ENCODE data around the gene ACKR2. TPM values are rescaled to one million over a fixed set of nuclear protein-coding genes. Genes with fewer than 3 reads are reported as not detected.

ACKR2 gene
- total and polyA plus RNA-seq, 4 donors, result 0.26 to 7.8 (median 3.1) TPM; not detected in 1

DNA sequence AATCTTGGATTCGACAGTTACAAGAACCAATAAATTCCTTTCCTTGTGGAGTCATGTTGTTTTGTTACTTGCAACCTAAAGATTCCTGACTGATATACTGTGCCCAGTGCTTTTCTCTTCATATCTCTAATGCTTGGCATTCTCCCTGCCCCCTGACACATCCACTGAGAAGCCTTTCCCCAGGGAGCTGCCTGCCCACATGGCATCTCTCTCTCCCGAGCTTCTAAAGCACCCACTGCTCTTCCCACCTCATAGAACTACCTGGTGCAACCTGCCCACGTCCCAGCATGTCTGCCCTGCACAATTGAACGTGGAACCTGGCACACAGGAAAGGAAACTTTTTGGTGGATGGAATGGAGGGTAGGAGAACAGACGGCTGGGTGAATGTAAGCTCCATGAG lies 59.6 kb downstream of the ACKR2 start:
- no peaks in the 10 kb centered on the region for H3K36me3 ChIP-seq (ENCODE audit: control insufficient read depth in 1 of 2, insufficient read depth in 2 of 2, low read length in 1 of 2)
- no peak for ATAC-seq (ENCODE audit: low FRiP score)
- 78% methylated on average over 5 of the region's 5 CpGs for WGBS, 2 donors

DNA sequence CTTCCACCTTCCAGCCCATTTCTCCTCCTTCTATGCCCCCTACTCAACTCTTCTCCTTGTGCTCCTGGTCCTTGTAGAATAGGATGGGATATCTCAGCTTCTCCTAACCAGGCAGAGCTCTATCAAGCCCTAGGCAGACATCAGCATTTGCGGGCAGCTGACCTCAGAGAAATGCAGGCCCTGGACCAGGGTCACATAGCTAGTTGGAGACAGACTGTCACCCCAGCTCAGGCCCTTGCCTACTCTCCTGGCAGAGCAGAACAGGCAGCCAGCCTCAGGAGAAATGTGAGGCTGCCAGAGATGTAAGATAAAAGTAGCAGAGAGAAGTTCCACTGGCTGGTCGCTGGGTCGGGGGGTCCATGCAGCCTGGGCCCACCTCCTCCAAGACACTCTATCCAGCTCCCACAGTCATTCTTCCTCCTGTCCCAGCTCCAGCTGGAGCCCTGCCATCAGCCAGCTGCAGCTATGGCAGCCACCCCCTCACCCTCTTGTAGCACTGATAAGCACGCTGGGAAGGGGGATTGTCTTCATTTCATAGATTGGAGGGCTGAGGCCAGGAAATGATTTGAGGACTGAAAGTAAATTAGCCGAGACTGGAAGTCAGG lies 62.4 kb downstream of the ACKR2 start:
- Histone ChIP-seq H3K27ac (ENCODE audit: low read depth in 1 of 2, low read length in 2 of 2) (no peak overlapping the region), H3K4me3 (ENCODE audit: low read length in 2 of 2) (no peak overlapping the region), H3K27me3 (ENCODE audit: control insufficient read depth in 1 of 2, insufficient read depth in 2 of 2, low read length in 1 of 2) (no peaks in the 10 kb centered on the region), H3K9me3 (ENCODE audit: control insufficient read depth, low read length) (no peaks in the 10 kb centered on the region), H3K4me1 (ENCODE audit: control insufficient read depth in 1 of 2, insufficient read depth in 2 of 2, low read length in 2 of 2) (no peaks in the 10 kb centered on the region), H3K36me3 (ENCODE audit: control insufficient read depth in 1 of 2, insufficient read depth in 2 of 2, low read length in 1 of 2) (no peaks in the 10 kb centered on the region)
- intact Hi-C loops (cut with DNase I), result no loop called here
- 9 to 13% methylated on average over 5 of the region's 5 CpGs for WGBS, 2 donors
- DNase-seq, result no peak
- ATAC-seq (ENCODE audit: low FRiP score), result no peak

More for the DNA sequence above, 59.6 kb downstream of the ACKR2 start:
- H3K9me3 ChIP-seq (ENCODE audit: control insufficient read depth, low read length), result no peaks in the 10 kb centered on the region
- no peak for DNase-seq
- H3K27ac ChIP-seq (ENCODE audit: low read depth in 1 of 2, low read length in 2 of 2), result no peak overlapping the region
- no peak overlapping the region for H3K4me3 ChIP-seq (ENCODE audit: low read length in 2 of 2)
- H3K27me3 ChIP-seq (ENCODE audit: control insufficient read depth in 1 of 2, insufficient read depth in 2 of 2, low read length in 1 of 2), result no peaks in the 10 kb centered on the region
- H3K4me1 ChIP-seq (ENCODE audit: control insufficient read depth in 1 of 2, insufficient read depth in 2 of 2, low read length in 2 of 2), result no peaks in the 10 kb centered on the region
- intact Hi-C loops (cut with DNase I), result no loop called here

DNA sequence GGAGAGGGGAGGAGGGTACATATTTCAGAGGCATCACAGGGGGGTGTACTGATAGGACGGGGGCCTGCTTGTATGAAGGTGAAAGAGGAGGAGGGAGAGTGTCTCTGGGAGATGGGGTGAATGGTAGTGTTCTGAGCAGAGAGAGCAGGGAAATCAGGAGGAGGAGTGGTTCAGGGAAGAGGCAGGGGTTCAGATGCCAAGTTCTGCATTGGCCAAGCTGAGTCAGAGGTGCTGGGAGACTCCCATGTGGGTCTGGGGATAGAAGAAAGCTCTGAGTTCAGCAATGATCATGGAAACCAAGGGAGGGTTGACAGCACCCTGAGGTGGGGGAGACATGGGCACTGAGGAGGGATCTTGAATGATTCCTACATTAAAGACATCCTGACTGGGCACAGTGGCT lies 63.5 kb downstream of the ACKR2 start:
- Histone ChIP-seq H3K27me3 (ENCODE audit: control insufficient read depth in 1 of 2, insufficient read depth in 2 of 2, low read length in 1 of 2) (no peaks in the 10 kb centered on the region), H3K27ac (ENCODE audit: low read depth in 1 of 2, low read length in 2 of 2) (no peak overlapping the region), H3K4me3 (ENCODE audit: low read length in 2 of 2) (no peak overlapping the region), H3K9me3 (ENCODE audit: control insufficient read depth, low read length) (no peaks in the 10 kb centered on the region), H3K4me1 (ENCODE audit: control insufficient read depth in 1 of 2, insufficient read depth in 2 of 2, low read length in 2 of 2) (no peaks in the 10 kb centered on the region), H3K36me3 (ENCODE audit: control insufficient read depth in 1 of 2, insufficient read depth in 2 of 2, low read length in 1 of 2) (no peaks in the 10 kb centered on the region)
- intact Hi-C loops (cut with DNase I), result no loop called here
- DNase-seq (peak in 1 of 2 donors; percentile 56), ATAC-seq (ENCODE audit: low FRiP score) (no peak)
- 87 to 94% methylated on average over 1 of the region's 1 CpG for WGBS, 2 donors

DNA sequence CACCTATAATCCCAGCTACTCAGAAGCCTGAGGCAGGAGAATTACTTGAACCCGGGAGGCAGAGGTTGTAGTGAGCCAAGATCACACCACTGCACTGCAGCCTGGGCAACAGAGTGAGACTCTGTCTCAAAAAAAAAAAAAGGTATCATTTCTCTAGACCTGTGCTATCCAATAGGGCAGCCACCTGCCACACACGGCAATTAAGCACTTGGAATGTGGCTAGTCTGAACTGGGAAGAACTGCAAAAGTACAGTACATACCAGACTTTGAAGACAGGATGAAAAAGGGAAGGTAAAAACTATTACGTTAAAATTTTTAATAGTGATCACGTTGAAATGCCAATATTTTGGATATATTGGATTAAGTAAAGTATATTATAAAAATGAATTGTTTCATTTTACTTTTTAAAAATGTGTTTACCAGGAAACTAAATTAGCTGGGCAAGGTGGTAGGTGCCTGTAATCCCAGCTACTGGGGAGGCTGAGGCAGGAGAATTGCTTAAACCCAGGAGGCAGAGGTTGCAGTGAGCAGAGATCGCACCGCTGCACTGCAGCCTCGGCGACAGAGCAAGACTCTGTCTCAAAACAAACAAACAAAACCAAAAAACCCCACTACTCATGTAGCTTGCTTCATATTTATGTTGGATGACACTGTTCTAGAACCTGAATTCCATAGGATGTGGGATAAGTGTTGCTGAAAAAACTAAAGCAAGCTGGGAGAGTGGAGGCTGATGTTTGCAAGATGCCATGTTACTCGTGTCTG lies 64.2 kb downstream of the ACKR2 start:
- Histone ChIP-seq H3K36me3 (ENCODE audit: control insufficient read depth in 1 of 2, insufficient read depth in 2 of 2, low read length in 1 of 2) (no peaks in the 10 kb centered on the region), H3K27me3 (ENCODE audit: control insufficient read depth in 1 of 2, insufficient read depth in 2 of 2, low read length in 1 of 2) (no peaks in the 10 kb centered on the region), H3K4me3 (ENCODE audit: low read length in 2 of 2) (no peak overlapping the region), H3K9me3 (ENCODE audit: control insufficient read depth, low read length) (no peaks in the 10 kb centered on the region), H3K27ac (ENCODE audit: low read depth in 1 of 2, low read length in 2 of 2) (no peak overlapping the region), H3K4me1 (ENCODE audit: control insufficient read depth in 1 of 2, insufficient read depth in 2 of 2, low read length in 2 of 2) (no peaks in the 10 kb centered on the region)
- DNase-seq (no peak), ATAC-seq (ENCODE audit: low FRiP score) (no peak)
- intact Hi-C loops (cut with DNase I), result no loop called here
- 79 to 87% methylated on average over 9 of the region's 9 CpGs for WGBS, 2 donors

DNA sequence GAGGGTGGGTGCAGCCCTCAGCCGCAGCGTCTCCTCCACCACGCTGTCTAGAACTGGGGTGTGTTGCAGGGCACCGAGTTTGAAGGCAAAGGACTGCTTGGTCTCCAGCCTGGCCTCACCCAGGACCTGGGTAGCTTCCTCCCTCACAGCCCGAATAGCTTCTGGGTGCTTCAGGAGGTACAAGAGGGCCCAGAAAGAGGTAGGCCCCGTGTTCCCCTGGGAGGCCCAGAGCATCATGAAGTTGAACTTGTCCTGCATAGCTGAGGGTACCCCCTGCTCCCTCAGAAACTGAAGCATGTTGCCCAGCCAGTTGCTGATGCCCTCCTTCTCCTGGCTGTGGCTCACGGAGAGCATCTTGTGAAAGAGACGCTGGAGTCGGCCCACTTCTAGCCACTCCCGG lies 65.5 kb downstream of the ACKR2 start:
- H3K4me3 ChIP-seq (ENCODE audit: low read length in 2 of 2), result no peak overlapping the region
- no peaks in the 10 kb centered on the region for H3K27me3 ChIP-seq (ENCODE audit: control insufficient read depth in 1 of 2, insufficient read depth in 2 of 2, low read length in 1 of 2)
- intact Hi-C loops (cut with DNase I), result no loop called here
- no peaks in the 10 kb centered on the region for H3K36me3 ChIP-seq (ENCODE audit: control insufficient read depth in 1 of 2, insufficient read depth in 2 of 2, low read length in 1 of 2)
- H3K27ac ChIP-seq (ENCODE audit: low read depth in 1 of 2, low read length in 2 of 2), result no peak overlapping the region
- DNase-seq (no peak), ATAC-seq (ENCODE audit: low FRiP score) (no peak)
- no peaks in the 10 kb centered on the region for H3K4me1 ChIP-seq (ENCODE audit: control insufficient read depth in 1 of 2, insufficient read depth in 2 of 2, low read length in 2 of 2)
- no peaks in the 10 kb centered on the region for H3K9me3 ChIP-seq (ENCODE audit: control insufficient read depth, low read length)
- 93 to 94% methylated on average over 10 of the region's 10 CpGs for WGBS, 2 donors

DNA sequence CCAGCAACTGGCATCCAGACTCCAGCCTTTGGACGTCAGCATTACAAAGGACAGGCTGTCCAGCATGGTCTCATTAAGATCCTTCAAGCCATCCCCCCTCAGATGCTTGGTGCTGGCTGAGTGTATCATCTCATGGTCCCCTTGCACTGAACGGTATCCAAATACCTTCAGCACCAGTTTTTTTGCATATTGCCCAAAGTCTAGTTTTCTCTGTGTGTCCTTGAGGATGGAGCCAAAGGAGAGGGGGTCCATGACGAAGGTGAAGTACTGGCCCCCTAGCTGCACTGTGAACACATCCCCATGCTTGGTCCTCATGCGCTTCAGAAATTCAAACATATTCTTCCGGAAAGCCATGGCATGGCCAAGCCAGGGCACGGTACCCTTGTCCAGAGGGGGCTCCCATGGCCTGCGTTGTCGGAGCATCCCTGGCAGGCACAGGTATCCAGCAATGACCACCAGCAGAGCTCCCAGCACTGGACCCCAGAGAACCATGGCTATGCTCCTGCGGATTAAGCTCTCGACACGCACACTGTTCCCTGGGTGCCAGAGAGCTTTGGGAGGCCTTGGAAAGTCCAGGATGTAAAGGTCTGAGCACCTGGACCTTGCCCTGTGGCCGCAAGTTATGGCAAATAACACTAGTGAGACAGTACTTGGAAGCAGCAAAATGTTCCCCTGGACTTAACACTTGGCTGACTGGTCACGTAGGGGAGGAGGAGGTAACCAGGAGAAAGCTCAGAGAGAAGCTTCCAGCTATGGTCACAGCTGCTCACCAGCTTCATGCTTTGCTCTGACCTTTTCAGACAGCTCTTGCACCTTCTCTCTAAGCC lies 66.3 kb downstream of the ACKR2 start, which contains the start of gene CYP8B1:
Gene CYP8B1, minus strand, starts transcription at position 555 of the 827 bp plus-strand sequence. Its CDS starts 63 bp downstream, at position 492.
- Histone ChIP-seq H3K27ac (ENCODE audit: low read depth in 1 of 2, low read length in 2 of 2) (no peak within 1 kb of the TSS), H3K4me3 (ENCODE audit: low read length in 2 of 2) (no peak within 1 kb of the TSS), H3K27me3 (ENCODE audit: control insufficient read depth in 1 of 2, insufficient read depth in 2 of 2, low read length in 1 of 2) (no peaks in the 10 kb centered on the region), H3K36me3 (ENCODE audit: control insufficient read depth in 1 of 2, insufficient read depth in 2 of 2, low read length in 1 of 2) (no peaks in the 10 kb centered on the region), H3K9me3 (ENCODE audit: control insufficient read depth, low read length) (no peaks in the 10 kb centered on the region), H3K4me1 (ENCODE audit: control insufficient read depth in 1 of 2, insufficient read depth in 2 of 2, low read length in 2 of 2) (no peaks in the 10 kb centered on the region)
- DNase-seq (no peak), ATAC-seq (ENCODE audit: low FRiP score) (no peak)
- 89 to 90% methylated on average over 13 of the region's 13 CpGs for WGBS, 2 donors
- intact Hi-C loops (cut with DNase I), result no loop called here

DNA sequence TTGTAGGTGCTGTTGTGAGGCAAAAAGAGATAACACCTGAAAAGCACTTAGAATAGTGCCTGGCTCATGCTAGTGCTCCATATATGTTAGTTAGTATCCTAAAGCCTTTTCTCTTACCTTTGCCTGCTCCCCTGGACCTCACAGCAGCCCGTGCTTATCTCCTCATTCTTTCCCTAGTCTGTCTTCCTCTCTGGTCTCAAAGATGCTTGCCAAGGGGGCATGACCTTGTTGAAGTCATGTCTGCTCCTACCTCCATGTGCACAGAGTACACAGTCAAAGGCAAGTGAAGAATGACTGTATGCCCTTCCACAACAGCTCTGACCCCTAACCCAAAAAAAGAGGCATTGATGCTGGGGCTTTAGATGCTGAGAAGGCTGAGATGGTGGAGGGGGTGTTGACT lies 67.2 kb downstream of the ACKR2 start:
- DNase-seq, result no peak
- H3K27ac ChIP-seq (ENCODE audit: low read depth in 1 of 2, low read length in 2 of 2), result no peak overlapping the region
- H3K4me1 ChIP-seq (ENCODE audit: control insufficient read depth in 1 of 2, insufficient read depth in 2 of 2, low read length in 2 of 2), result no peaks in the 10 kb centered on the region
- no peaks in the 10 kb centered on the region for H3K9me3 ChIP-seq (ENCODE audit: control insufficient read depth, low read length)
- WGBS, 2 donors, result 62 to 63% methylated on average over 1 of the region's 1 CpG
- H3K27me3 ChIP-seq (ENCODE audit: control insufficient read depth in 1 of 2, insufficient read depth in 2 of 2, low read length in 1 of 2), result no peaks in the 10 kb centered on the region
- no peak overlapping the region for H3K4me3 ChIP-seq (ENCODE audit: low read length in 2 of 2)
- intact Hi-C loops (cut with DNase I), result no loop called here
- no peak for ATAC-seq (ENCODE audit: low FRiP score)
- no peaks in the 10 kb centered on the region for H3K36me3 ChIP-seq (ENCODE audit: control insufficient read depth in 1 of 2, insufficient read depth in 2 of 2, low read length in 1 of 2)

DNA sequence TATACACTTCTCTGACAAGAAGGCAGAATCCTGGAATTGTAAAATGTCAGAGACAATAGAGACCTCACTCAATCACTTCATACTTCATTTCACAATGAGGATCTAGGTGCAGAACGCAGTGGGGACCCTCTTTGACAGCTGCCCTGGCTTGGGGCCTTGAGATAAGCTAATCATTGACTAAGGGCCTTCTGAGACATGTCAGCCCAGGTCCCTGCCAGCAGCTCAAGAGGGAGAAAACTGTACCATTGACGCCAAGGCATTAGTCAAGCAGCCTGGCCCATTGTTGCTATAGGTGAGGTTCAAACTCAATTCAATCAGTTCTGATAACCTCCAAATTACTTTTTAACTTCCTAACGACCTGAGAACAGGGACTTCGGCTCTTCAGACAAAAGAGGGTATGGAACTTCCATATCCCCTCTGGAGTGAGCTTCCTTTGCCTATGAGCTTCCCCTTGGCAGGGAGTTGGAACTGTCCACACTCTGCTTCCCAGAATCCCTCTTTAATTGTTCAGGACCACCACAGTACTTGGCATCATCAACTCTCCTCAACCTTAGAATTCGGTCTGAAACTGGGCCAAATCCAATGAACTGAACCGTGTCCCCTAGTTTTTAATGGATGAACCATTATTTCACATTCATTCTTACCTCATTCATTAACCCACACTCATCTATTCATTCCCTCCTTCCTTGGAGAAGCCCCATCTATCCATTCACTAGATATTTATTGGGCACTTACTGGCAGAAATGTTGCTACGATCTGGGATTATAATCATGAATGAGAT lies 67.9 kb downstream of the ACKR2 start:
- intact Hi-C loops (cut with DNase I), result no loop called here
- WGBS, 2 donors, result 85 to 89% methylated on average over 7 of the region's 7 CpGs
- no peak for ATAC-seq (ENCODE audit: low FRiP score)

More for the DNA sequence above, 67.9 kb downstream of the ACKR2 start:
- no peak for DNase-seq
- Histone ChIP-seq H3K9me3 (ENCODE audit: control insufficient read depth, low read length) (no peaks in the 10 kb centered on the region), H3K27me3 (ENCODE audit: control insufficient read depth in 1 of 2, insufficient read depth in 2 of 2, low read length in 1 of 2) (no peaks in the 10 kb centered on the region), H3K36me3 (ENCODE audit: control insufficient read depth in 1 of 2, insufficient read depth in 2 of 2, low read length in 1 of 2) (no peaks in the 10 kb centered on the region), H3K4me1 (ENCODE audit: control insufficient read depth in 1 of 2, insufficient read depth in 2 of 2, low read length in 2 of 2) (no peaks in the 10 kb centered on the region), H3K4me3 (ENCODE audit: low read length in 2 of 2) (no peak overlapping the region), H3K27ac (ENCODE audit: low read depth in 1 of 2, low read length in 2 of 2) (no peak overlapping the region)

Measured in aorta (tissue), 5 donors.